ENCODE data around the gene UMPS.

UMPS gene

GRCh38 chr3:124793054-124793739 lies 62.9 kb downstream of the UMPS start:
- H3K4me1 ChIP-seq = peaks cover 5% of the 10 kb centered on the region; the same call in 1 of the 2 replicates
- no peaks in the 10 kb centered on the region for H3K9me3 ChIP-seq
- no peaks in the 10 kb centered on the region for H3K27me3 ChIP-seq
- H4K20me1 ChIP-seq = no peaks in the 10 kb centered on the region
- H3K27ac ChIP-seq = no peak overlapping the region
- no peaks in the 10 kb centered on the region for H3K36me3 ChIP-seq
- no peak for TF ChIP-seq Cebpa-rat (IDR thresholded peaks at IDR 0.05)
- H3K4me3 ChIP-seq = no peak overlapping the region
- H3K9ac ChIP-seq = no peak overlapping the region
- H3K4me2 ChIP-seq = no peak overlapping the region

- Histone ChIP-seq H3K36me3 (no peaks in the 10 kb centered on the region), H3K4me2 (no peak overlapping the region)
- TF ChIP-seq Cebpa-rat (IDR thresholded peaks at IDR 0.05) = no peak
Observed at GRCh38 chr3:124796477-124796876, 66.2 kb downstream of the UMPS start.

GRCh38 chr3:124797426-124797945 lies 67.2 kb downstream of the UMPS start:
- H3K36me3 ChIP-seq = no peaks in the 10 kb centered on the region
- H3K9me3 ChIP-seq = no peaks in the 10 kb centered on the region
- peaks cover 5% of the 10 kb centered on the region; the same call in 1 of the 2 replicates for H3K4me1 ChIP-seq
- H3K9ac ChIP-seq = no peak overlapping the region
- H3K27me3 ChIP-seq = no peaks in the 10 kb centered on the region
- H3K27ac ChIP-seq = no peak overlapping the region
- no peak for TF ChIP-seq Cebpa-rat (IDR thresholded peaks at IDR 0.05)
- no peak overlapping the region for H3K4me3 ChIP-seq
- no peaks in the 10 kb centered on the region for H4K20me1 ChIP-seq
- H3K4me2 ChIP-seq = no peak overlapping the region

More at GRCh38 chr3:124796477-124796876, 66.2 kb downstream of the UMPS start:
- Histone ChIP-seq H3K4me1 (peaks cover 5% of the 10 kb centered on the region; the same call in 1 of the 2 replicates), H3K27me3 (no peaks in the 10 kb centered on the region), H3K4me3 (no peak overlapping the region), H3K27ac (no peak overlapping the region), H4K20me1 (no peaks in the 10 kb centered on the region), H3K9me3 (no peaks in the 10 kb centered on the region), H3K9ac (no peak overlapping the region)

Data from BLaER1 (cell line).